GM12873 (cell line): ENCODE results near the gene RABGAP1.
A peak's percentile ranks its signal among the peaks of the same experiment; 100 is the strongest.

Experiments used
- TF ChIP-seq, protein P1 (sequence below): IDR thresholded peaks from 2 replicates; pipeline ENCODE4 v1.5.1; 2012; ENCODE audit warnings: low read depth, mild to moderate bottlenecking, moderate library complexity, low read length, control low read depth; ENCODE audit not compliant: insufficient read depth; ENCODE audit errors: missing control alignments

The RABGAP1 gene

DNA sequence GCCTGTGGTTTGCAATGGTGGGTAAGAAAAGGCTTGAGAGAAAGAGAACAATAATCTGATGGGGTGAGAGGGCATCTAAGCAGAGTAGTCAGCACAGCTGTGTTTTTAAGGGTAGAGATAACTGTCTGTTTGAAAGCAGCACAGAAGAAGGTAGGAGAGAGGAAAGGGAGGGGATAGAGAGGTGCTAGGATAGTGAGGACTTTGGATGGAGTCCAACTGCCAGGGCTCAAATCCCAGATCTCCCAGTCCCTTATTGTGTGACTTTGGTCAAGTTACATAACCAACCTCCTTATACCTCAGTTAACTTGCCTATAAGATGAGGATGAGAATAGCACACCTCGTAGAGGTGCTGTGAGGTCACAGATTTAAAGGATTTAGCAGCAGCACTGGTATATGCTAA is 148.2 kb downstream of the RABGAP1 start:
- TF ChIP-seq, protein P1, sequence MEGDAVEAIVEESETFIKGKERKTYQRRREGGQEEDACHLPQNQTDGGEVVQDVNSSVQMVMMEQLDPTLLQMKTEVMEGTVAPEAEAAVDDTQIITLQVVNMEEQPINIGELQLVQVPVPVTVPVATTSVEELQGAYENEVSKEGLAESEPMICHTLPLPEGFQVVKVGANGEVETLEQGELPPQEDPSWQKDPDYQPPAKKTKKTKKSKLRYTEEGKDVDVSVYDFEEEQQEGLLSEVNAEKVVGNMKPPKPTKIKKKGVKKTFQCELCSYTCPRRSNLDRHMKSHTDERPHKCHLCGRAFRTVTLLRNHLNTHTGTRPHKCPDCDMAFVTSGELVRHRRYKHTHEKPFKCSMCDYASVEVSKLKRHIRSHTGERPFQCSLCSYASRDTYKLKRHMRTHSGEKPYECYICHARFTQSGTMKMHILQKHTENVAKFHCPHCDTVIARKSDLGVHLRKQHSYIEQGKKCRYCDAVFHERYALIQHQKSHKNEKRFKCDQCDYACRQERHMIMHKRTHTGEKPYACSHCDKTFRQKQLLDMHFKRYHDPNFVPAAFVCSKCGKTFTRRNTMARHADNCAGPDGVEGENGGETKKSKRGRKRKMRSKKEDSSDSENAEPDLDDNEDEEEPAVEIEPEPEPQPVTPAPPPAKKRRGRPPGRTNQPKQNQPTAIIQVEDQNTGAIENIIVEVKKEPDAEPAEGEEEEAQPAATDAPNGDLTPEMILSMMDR: no peak

DNA sequence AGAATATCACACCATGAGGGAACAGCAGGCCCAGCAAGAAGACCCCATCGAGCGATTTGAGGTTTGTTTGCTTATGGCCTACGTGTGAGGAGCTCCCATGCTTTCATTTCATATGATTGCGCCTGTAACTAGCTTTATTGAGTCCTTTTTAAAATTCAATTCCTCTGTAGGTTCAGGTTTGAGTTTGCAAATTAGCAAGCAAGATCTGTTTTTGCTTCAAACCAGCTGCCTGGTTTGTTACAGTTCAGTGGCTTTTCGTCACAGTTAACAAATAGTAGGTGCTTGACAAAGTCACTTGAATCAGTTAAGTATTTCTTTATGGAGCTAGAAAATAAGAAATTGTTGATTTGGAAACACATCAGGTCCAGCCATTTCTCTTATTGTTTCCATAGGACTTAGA is 149.0 kb downstream of the RABGAP1 start:
- TF ChIP-seq, protein P1: no peak

DNA sequence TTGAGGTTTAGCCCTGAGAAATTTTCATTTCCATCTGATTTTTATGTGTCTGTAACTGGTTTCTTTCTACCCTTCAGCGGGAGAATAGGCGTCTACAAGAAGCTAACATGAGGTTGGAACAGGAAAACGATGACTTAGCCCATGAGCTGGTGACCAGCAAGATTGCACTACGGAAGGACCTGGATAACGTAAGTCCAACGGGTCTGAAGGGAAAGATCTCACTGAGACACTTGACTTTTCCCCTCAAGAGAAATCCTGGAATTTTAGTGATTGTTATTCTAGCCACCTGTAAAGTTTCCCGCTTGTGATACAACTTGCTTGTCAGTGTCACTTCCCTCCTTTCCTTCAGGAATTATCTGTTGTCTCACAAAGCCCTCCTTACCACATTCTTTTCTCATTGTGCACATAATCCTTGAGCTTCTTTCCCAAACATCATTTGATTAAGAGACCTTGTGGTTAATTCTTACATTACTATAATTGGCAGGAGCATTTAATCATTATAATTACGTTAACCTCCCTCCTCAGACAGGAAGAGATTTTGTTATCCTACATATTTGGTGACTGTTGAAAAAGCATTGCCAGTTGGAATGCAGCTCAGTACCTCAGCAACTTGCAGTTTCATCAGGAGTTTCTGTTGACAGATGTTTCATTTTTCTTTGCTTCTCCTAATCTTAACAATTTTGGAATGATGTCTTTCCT is 149.5 kb downstream of the RABGAP1 start:
- TF ChIP-seq, protein P1: no peak

DNA sequence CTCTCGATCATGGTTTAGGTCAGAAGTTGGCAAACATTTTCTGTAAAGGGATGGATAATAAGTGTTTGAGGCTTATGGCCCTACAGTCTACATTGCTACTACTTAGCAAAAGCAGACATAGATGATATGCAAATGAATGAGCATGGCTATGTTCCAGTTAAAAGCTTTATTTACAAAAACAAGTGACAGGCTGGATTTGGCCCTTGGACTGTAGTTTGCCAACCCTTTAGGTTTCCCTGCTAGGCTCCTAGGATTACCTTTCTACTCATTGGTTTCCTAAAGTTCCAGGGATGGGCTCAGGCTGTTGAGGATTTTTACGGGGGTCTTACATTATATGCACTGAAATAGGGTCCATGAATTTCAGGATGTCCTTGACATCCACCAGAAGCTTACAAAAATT is 150.1 kb downstream of the RABGAP1 start:
- TF ChIP-seq, protein P1: no peak

DNA sequence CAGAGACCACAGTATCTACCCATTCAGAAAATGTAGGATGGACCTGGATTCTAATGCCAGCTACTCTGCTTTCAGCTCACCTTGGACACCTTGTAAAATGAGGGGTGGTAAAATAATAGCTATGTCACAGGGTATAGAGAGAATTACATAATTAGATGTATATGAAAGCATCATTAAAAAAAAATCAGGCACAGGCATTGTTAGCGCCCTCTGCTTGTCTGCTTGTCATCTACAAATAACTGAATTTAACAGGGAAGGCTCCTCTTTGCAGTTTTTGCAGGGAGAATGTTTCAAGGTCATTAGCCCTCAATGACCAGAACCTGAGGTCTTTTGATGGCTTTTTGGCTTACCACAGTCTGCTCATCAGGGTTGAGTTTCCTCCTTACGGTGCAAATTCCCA is 150.6 kb downstream of the RABGAP1 start:
- TF ChIP-seq, protein P1: peak; percentile 43

DNA sequence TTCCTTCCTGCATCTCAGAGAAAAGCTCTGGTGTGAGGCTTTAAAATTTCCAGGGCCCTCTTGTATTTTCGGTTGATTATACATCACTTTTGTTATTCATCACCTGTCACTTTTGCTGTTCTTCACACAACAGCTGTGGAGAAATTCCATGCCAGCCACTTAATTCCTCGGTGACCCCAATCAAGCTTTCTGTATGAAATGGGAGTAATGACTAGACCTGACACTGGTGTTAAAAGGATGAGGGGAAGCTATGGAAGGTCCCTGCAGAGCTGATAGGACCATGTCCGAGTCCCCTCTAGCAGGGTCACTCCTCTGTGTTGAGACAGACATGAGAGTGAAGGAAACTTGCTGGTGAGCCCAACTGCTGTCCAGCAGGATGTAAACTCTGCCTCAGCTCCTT is 152.3 kb downstream of the RABGAP1 start:
- TF ChIP-seq, protein P1: no peak

DNA sequence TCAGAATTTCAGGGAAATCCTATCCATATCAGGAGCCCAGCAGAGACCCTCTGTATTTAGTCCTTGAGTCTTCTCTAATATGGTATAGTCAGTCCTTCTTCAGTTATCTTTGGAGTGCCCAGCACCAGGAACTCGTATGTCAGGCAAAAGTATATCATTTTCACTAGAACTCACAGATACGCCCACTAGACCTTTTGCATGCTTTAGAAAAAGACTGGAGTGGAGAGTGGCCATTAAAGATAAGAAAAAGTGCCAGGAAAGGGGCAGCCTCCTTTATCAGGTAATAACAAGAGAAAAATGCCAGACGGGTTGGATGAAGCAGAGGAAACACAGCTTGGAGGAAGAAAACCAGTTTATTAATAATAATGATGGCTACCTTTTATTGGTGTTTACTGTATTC is 156.2 kb downstream of the RABGAP1 start:
- TF ChIP-seq, protein P1: no peak
